Testis (tissue), 2 donors: ENCODE measurements around the gene ENTPD5.

Experiments used
- CTCF ChIP-seq, 3 experiments: fragments of 450-650 bp in 2 of 3; fragments of 200-600 bp in 1 of 3; sonication (generic) in 1 of 3; IDR thresholded peaks; one replicate each; pipeline ENCODE4 v1.5.1; 2016 to 2019; ENCODE audit warnings: antibody characterized with exemption in 3 of 3, mild to moderate bottlenecking in 2 of 3, moderate library complexity in 1 of 3
- POLR2A ChIP-seq: fragments of 450-650 bp; IDR thresholded peaks from one replicate; pipeline ENCODE4 v1.6.1; 2017; ENCODE audit warnings: antibody characterized with exemption, mild to moderate bottlenecking, moderate library complexity

GRCh38 chr14:73924337-73924736, 94.8 kb downstream of the ENTPD5 start:
- TF ChIP-seq CTCF (IDR thresholded peaks at IDR 0.05) = no peak
- no peak for TF ChIP-seq POLR2A
